ENCODE results near the gene RNF213. TPM values are rescaled to one million over a fixed set of nuclear protein-coding genes. Genes with fewer than 3 reads are reported as not detected.
"Not testable (repeated sequence)": the region's sequence is repeated elsewhere in the genome, so short reads cannot be mapped to it uniquely, and the experiment has no call there.

The RNF213 gene
- total RNA-seq, 1 experiment from 2014 or later: 44.5 TPM

- TF ChIP-seq ATF3 (IDR thresholded peaks at IDR 0.05) (no peak), EGR1 (IDR thresholded peaks at IDR 0.05; ENCODE audit: low read depth) (no peak), YY1 (IDR thresholded peaks at IDR 0.05; ENCODE audit: extremely low read depth, insufficient replicate concordance, low read depth, low read length) (no peak), SP1 (IDR thresholded peaks at IDR 0.05; ENCODE audit: low read depth) (no peak), RAD21 (IDR thresholded peaks at IDR 0.05; ENCODE audit: low read depth) (no peak), ZBTB33 (IDR thresholded peaks at IDR 0.05; ENCODE audit: extremely low read depth, insufficient replicate concordance, low read length) (no peak), ZNF274 (IDR thresholded peaks at IDR 0.05; ENCODE audit: low read depth, low read length) (no peak), ZFX (IDR thresholded peaks at IDR 0.05) (no peak), EZH2 (IDR thresholded peaks at IDR 0.05) (no peak), POLR2AphosphoS5 (IDR thresholded peaks at IDR 0.05; ENCODE audit: low read depth, low read length) (no peak)
Observed at GRCh38 chr17:80397686-80398085, 137.0 kb downstream of the RNF213 start (continued).

GRCh38 chr17:80401086-80401485 is 140.4 kb downstream of the RNF213 start:
- H3K9ac ChIP-seq (ENCODE audit: low read length); H3K79me2 ChIP-seq (ENCODE audit: insufficient read depth, low read length); ATAC-seq; intact Hi-C loops (cut with micrococcal nuclease); H3K9me3 ChIP-seq (ENCODE audit: control insufficient read depth in 1 of 2, insufficient read depth in 1 of 2, low read depth in 1 of 2, low read length in 2 of 2); DNase-seq (ENCODE audit: low read depth, low spot score); CTCF ChIA-PET; H3K9me2 ChIP-seq (ENCODE audit: insufficient read depth); POLR2A ChIA-PET; H3K4me2 ChIP-seq (ENCODE audit: low read length); H3K4me3 ChIP-seq (replicated peaks in 1 of 2; ENCODE audit: low read depth in 1 of 2, low read length in 2 of 2); H4K20me1 ChIP-seq (ENCODE audit: insufficient read depth); H3K27me3 ChIP-seq (ENCODE audit: insufficient read depth, low read length); H3K4me1 ChIP-seq (ENCODE audit: control insufficient read depth in 1 of 2, insufficient read depth in 2 of 2, low read length in 2 of 2); RAD21 ChIA-PET (ENCODE audit: low non-redundant PET in 1 of 2, low total read pairs in 2 of 2, uncharacterized antibody in 2 of 2, unreplicated experiment in 2 of 2); BruUV-seq (replicated peaks); H3K36me3 ChIP-seq (ENCODE audit: control insufficient read depth in 1 of 2, insufficient read depth in 2 of 2, low read length in 2 of 2); H3K27ac ChIP-seq (ENCODE audit: low read depth, low read length); H2AFZ ChIP-seq (ENCODE audit: low read depth, low read length, poor library complexity, severe bottlenecking): not testable (repeated sequence)

- H3K27me3 ChIP-seq (ENCODE audit: insufficient read depth, low read length); H3K27ac ChIP-seq (ENCODE audit: low read depth, low read length); H3K36me3 ChIP-seq (ENCODE audit: control insufficient read depth in 1 of 2, insufficient read depth in 2 of 2, low read length in 2 of 2); BruUV-seq (replicated peaks); H3K79me2 ChIP-seq (ENCODE audit: insufficient read depth, low read length); POLR2A ChIA-PET; ATAC-seq; H3K9me3 ChIP-seq (ENCODE audit: control insufficient read depth in 1 of 2, insufficient read depth in 1 of 2, low read depth in 1 of 2, low read length in 2 of 2); H3K4me2 ChIP-seq (ENCODE audit: low read length); DNase-seq (ENCODE audit: low read depth, low spot score); H3K9ac ChIP-seq (ENCODE audit: low read length); H4K20me1 ChIP-seq (ENCODE audit: insufficient read depth); intact Hi-C loops (cut with micrococcal nuclease); RAD21 ChIA-PET (ENCODE audit: low non-redundant PET in 1 of 2, low total read pairs in 2 of 2, uncharacterized antibody in 2 of 2, unreplicated experiment in 2 of 2); H3K4me3 ChIP-seq (replicated peaks in 1 of 2; ENCODE audit: low read depth in 1 of 2, low read length in 2 of 2); CTCF ChIA-PET; H3K9me2 ChIP-seq (ENCODE audit: insufficient read depth); H3K4me1 ChIP-seq (ENCODE audit: control insufficient read depth in 1 of 2, insufficient read depth in 2 of 2, low read length in 2 of 2); H2AFZ ChIP-seq (ENCODE audit: low read depth, low read length, poor library complexity, severe bottlenecking): not testable (repeated sequence)
Observed at GRCh38 chr17:80402102-80402501, 141.4 kb downstream of the RNF213 start.
